Gastrocnemius medialis (tissue), 4 donors: ENCODE data around the gene MRPL27. TPM values are rescaled to one million over a fixed set of nuclear protein-coding genes. Genes with fewer than 3 reads are reported as not detected.
A peak's percentile ranks its signal among the peaks of the same experiment; 100 is the strongest.

Source experiments
- ATAC-seq, 2 donors: fragments of 150-250 bp; one replicate each; pipeline ENCODE4 v1.9.1; 2016
- DNase-seq, 2 donors: peaks; one replicate each; pipeline ENCODE4 v3.0.0-alpha.2; 2019
- H3K27ac ChIP-seq, 4 donors: fragments of 200-600 bp; sonication (generic); 1 replicate in 1 of 4; 2 replicates in 3 of 4; pipeline ENCODE4 v1.5.1; 2016 to 2018; ENCODE audit warnings: mild to moderate bottlenecking in 2 of 4, moderate library complexity in 1 of 4
- H3K27me3 ChIP-seq, 3 donors: fragments of 200-600 bp; sonication (generic) in 2 of 3; 1 replicate in 1 of 3; 2 replicates in 2 of 3; pipeline versions ENCODE4 v1.5.1 to v1.6.0; 2016 to 2019; ENCODE audit warnings: mild to moderate bottlenecking in 1 of 3, moderate library complexity in 1 of 3
- H3K36me3 ChIP-seq, 2 donors: fragments of 200-600 bp; sonication (generic) in 1 of 2; one replicate each; pipeline ENCODE4 v1.5.1; 2017 to 2018
- H3K4me1 ChIP-seq, 2 donors: fragments of 200-600 bp; sonication (generic) in 1 of 2; one replicate each; pipeline ENCODE4 v1.5.1; 2016 to 2017; ENCODE audit warnings: mild to moderate bottlenecking in 2 of 2
- H3K4me3 ChIP-seq, 4 donors: fragments of 200-600 bp; sonication (generic) in 3 of 4; 1 replicate in 1 of 4; 2 replicates in 3 of 4; pipeline ENCODE4 v1.5.1; 2016 to 2019; ENCODE audit warnings: mild to moderate bottlenecking in 2 of 4
- H3K9me3 ChIP-seq, 3 donors: fragments of 200-600 bp; sonication (generic) in 2 of 3; 1 replicate in 1 of 3; 2 replicates in 2 of 3; pipeline ENCODE4 v1.5.1; 2016 to 2019
- POLR2A ChIP-seq, 2 donors: fragments of 450-650 bp; IDR thresholded peaks; one replicate each; pipeline ENCODE4 v1.6.1; 2017; ENCODE audit warnings: antibody characterized with exemption in 2 of 2, mild to moderate bottlenecking in 2 of 2, moderate library complexity in 2 of 2
- in situ Hi-C, 4 donors: fragments of 200-750 bp; cut with MboI; loops; one replicate each; pipeline versions ENCODE4 v1.15.0 to v1.8.0; 2017; ENCODE audit warnings: low sequenced_read_pairs in 4 of 4
- intact Hi-C: fragments of 100-400 bp; cut with DNase I; formaldehyde crosslinking; loops from one replicate; pipeline ENCODE4 v1.15.1; 2023; ENCODE audit warnings: low total_unique reads
- total RNA-seq, 4 donors: library from RNA; depleted of rRNA; stranded (reverse); fragments of >200 nt; gene quantifications; one replicate each; pipeline versions ENCODE4 v1.1.0 to v1.2.3, GENCODE V29; 2016
- TF ChIP-seq, protein P1 (sequence below), 5 experiments: fragments of 450-650 bp in 3 of 5; fragments of 200-600 bp in 2 of 5; sonication (generic) in 2 of 5; IDR thresholded peaks in 4 of 5; conservative IDR thresholded peaks in 1 of 5; 1 replicate in 4 of 5; 2 replicates in 1 of 5; pipeline ENCODE4 v1.5.1; 2016 to 2019; ENCODE audit warnings: antibody characterized with exemption in 5 of 5, mild to moderate bottlenecking in 3 of 5, moderate library complexity in 3 of 5

MRPL27 gene
- total RNA-seq, 4 donors from 2014 or later: 110 to 141 (median 134) TPM

- DNase-seq (no peak), ATAC-seq (no peak)
- Histone ChIP-seq H3K27ac (no peak overlapping the region), H3K36me3 (peaks cover 3 to 59% of the 10 kb centered on the region in 2 donors), H3K9me3 (no peaks in the 10 kb centered on the region), H3K4me1 (peaks cover 12 to 22% of the 10 kb centered on the region in 2 donors), H3K4me3 (no peak overlapping the region), H3K27me3 (no peaks in the 10 kb centered on the region)
- in situ Hi-C loops: loop anchor here in 1 of 4 donors (25.0 kb wide), 1 partner anchor 105 kb away; the partner anchor contains the start of gene RSAD1
- intact Hi-C loops: no loop called here
- TF ChIP-seq POLR2A (IDR thresholded peaks at IDR 0.05): no peak
- TF ChIP-seq, protein P1, sequence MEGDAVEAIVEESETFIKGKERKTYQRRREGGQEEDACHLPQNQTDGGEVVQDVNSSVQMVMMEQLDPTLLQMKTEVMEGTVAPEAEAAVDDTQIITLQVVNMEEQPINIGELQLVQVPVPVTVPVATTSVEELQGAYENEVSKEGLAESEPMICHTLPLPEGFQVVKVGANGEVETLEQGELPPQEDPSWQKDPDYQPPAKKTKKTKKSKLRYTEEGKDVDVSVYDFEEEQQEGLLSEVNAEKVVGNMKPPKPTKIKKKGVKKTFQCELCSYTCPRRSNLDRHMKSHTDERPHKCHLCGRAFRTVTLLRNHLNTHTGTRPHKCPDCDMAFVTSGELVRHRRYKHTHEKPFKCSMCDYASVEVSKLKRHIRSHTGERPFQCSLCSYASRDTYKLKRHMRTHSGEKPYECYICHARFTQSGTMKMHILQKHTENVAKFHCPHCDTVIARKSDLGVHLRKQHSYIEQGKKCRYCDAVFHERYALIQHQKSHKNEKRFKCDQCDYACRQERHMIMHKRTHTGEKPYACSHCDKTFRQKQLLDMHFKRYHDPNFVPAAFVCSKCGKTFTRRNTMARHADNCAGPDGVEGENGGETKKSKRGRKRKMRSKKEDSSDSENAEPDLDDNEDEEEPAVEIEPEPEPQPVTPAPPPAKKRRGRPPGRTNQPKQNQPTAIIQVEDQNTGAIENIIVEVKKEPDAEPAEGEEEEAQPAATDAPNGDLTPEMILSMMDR (IDR thresholded peaks at IDR 0.05 in 4 of 5, conservative IDR thresholded peaks at IDR 0.05 in 1 of 5): no peak
These were observed 8.9 kb upstream of the MRPL27 start for GRCh38 chr17:50381920-50382319.

- Histone ChIP-seq H3K36me3 (peaks cover 3 to 53% of the 10 kb centered on the region in 2 donors), H3K4me3 (no peak overlapping the region), H3K27me3 (no peaks in the 10 kb centered on the region), H3K4me1 (peaks cover 12 to 22% of the 10 kb centered on the region in 2 donors), H3K27ac (no peak overlapping the region), H3K9me3 (no peaks in the 10 kb centered on the region)
- in situ Hi-C loops: loop anchor here in 1 of 4 donors (25.0 kb wide), 1 partner anchor 106 kb away; the partner anchor contains the start of gene RSAD1
- no peak for DNase-seq
- no peak for ATAC-seq
- TF ChIP-seq POLR2A (IDR thresholded peaks at IDR 0.05): no peak
- TF ChIP-seq, protein P1 (IDR thresholded peaks at IDR 0.05 in 4 of 5, conservative IDR thresholded peaks at IDR 0.05 in 1 of 5): no peak
- intact Hi-C loops: no loop called here
These were observed 8.4 kb upstream of the MRPL27 start for GRCh38 chr17:50381260-50381815.

GRCh38 chr17:50380369-50381259 lies 7.6 kb upstream of the MRPL27 start:
- TF ChIP-seq, protein P1 (IDR thresholded peaks at IDR 0.05 in 4 of 5, conservative IDR thresholded peaks at IDR 0.05 in 1 of 5): no peak
- intact Hi-C loops: no loop called here
- Histone ChIP-seq H3K27me3 (no peaks in the 10 kb centered on the region), H3K4me1 (peaks cover 12 to 22% of the 10 kb centered on the region in 2 donors), H3K27ac (peak overlapping the region in 1 of 4 donors; percentile 18), H3K9me3 (no peaks in the 10 kb centered on the region), H3K36me3 (peaks cover 3 to 46% of the 10 kb centered on the region in 2 donors), H3K4me3 (no peak overlapping the region)
- ATAC-seq (no peak), DNase-seq (no peak)
- in situ Hi-C loops: loop anchor here in 1 of 4 donors (25.0 kb wide), 1 partner anchor 107 kb away; the partner anchor contains the start of gene RSAD1

GRCh38 chr17:50379351-50380132 lies 6.6 kb upstream of the MRPL27 start:
- TF ChIP-seq POLR2A (IDR thresholded peaks at IDR 0.05): no peak
- TF ChIP-seq, protein P1 (IDR thresholded peaks at IDR 0.05 in 4 of 5, conservative IDR thresholded peaks at IDR 0.05 in 1 of 5): no peak

More at GRCh38 chr17:50379351-50380132, 6.6 kb upstream of the MRPL27 start:
- Histone ChIP-seq H3K27ac (peak overlapping the region in 1 of 4 donors; percentile 18), H3K27me3 (no peaks in the 10 kb centered on the region), H3K9me3 (no peaks in the 10 kb centered on the region), H3K4me3 (no peak overlapping the region), H3K4me1 (peaks cover 12 to 22% of the 10 kb centered on the region in 2 donors), H3K36me3 (peaks cover 3 to 35% of the 10 kb centered on the region in 2 donors)
- intact Hi-C loops (no loop called here), in situ Hi-C loops (loop anchor here in 1 of 4 donors (25.0 kb wide), 1 partner anchor 108 kb away; the partner anchor contains the start of gene RSAD1)
- peak in 1 of 2 donors; percentile 26 for ATAC-seq
- DNase-seq: no peak
